Forelimb muscle (tissue), 1 donor: Measurements from ENCODE around the gene GJC1. TPM values are rescaled to one million over a fixed set of nuclear protein-coding genes. Genes with fewer than 3 reads are reported as not detected.
"Not testable (repeated sequence)": the region's sequence is repeated elsewhere in the genome, so short reads cannot be mapped to it uniquely, and the experiment has no call there.

Experiments used
- DNase-seq: peaks from one replicate; pipeline ENCODE4 v3.0.0-alpha.2; 2013; ENCODE audit warnings: low read depth
- polyA plus RNA-seq: library from polyadenylated mRNA; unstranded; fragments of 120-200 nt; gene quantifications from one replicate; pipeline ENCODE4 v1.2.1, GENCODE V29; 2013; ENCODE audit not compliant: insufficient read length

The GJC1 gene
- polyA plus RNA-seq, 1 donor: 19.8 TPM

DNA sequence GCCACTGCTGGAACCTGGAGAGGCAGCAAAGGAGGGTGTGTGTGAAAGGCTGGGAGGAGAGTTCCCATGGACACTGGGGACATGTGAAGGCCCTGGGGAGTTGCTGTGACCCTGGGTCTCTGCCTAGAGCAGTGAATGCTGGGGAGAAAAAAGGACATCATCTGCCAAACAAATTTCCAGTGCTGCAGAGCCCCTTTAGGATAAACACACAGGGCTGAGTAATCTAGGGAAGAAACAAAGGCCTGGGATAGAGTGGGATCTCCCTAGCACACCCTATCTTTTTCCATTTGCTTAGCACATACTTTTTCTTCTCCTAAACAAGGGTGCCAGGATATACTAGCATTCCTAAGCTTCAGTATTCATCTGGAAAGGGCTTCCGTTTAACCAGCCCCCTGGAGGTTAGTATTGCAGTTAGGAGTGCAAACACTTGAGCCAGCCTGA, 14.3 kb upstream of the GJC1 start:
- DNase-seq: no peak

DNA sequence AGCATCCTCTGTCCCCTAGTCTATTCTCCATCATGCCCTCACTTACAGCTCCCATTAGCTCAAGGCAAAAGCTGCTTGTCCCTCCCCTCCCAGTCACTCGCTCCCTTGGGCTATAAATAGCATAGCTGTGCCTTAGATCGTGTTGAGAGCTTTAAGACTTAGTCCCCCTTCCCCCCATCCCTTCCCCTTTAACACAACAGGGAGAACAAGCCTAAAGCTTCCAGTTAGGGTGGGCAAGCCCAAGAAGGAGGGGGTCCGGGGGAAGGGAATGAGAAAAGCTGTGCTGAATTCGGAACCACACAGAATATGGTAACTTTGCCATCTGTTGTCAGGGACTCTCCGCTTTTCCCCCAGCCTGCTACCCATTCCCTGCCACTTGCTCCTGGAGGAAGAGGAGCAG, 12.7 kb upstream of the GJC1 start:
- no peak for DNase-seq

DNA sequence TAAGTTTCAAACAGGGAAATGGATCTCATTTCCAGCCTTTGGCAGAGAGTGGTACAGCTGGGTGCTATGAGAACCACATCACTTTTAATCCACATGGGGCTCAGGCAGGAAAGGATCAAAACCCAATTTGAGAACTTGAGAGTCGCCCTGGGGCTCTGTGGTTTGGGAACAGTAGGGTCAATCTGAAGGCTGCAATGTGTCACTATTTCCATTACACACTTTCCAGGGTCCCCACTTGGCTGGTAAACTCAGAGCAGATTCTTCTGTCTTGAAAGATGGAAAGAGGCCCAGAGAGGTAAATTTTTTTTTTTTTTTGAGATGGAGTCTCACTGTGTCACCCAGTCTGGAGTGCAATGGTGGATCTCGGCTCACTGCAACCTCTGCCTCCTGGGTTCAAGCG, 10.8 kb upstream of the GJC1 start:
- no peak for DNase-seq

DNA sequence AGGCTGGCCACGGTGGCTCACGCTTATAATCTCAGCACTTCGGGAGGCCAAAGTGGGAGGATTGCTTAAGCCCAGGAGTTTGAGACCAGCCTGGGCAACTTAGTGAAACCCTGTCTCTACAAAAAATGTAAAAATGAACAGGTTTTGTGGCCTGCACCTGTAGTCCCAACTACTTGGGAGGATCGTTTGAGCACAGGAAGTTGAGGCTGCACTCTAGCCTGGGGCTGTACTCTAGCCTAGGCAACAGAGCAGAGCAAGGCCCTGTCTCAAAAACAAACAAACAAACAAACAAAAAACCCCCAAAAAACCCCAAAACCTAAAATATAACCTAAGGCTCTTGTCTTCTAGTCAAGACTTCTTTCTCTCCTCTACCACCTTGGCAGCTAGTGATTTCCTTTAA, 10.2 kb upstream of the GJC1 start:
- DNase-seq: no peak

DNA sequence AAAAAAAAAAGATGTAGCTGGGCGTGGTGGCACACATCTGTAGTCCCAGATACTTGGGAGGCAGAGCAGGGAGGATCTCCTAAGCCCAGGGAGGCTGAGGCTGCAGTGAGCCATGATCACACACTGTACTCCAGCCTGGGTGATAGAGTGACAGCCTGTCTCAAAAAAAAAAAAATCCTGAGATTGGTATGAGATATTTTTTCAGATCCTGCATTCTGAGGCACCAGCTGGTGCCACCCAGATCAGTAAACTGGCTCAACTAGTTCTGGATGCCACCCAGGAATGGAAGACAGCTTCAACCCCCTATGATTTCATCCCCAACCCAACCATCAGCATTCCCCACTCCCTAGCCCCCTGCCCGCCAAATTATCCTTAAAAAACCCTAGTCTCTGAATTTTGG, 7.1 kb upstream of the GJC1 start:
- DNase-seq: no peak

DNA sequence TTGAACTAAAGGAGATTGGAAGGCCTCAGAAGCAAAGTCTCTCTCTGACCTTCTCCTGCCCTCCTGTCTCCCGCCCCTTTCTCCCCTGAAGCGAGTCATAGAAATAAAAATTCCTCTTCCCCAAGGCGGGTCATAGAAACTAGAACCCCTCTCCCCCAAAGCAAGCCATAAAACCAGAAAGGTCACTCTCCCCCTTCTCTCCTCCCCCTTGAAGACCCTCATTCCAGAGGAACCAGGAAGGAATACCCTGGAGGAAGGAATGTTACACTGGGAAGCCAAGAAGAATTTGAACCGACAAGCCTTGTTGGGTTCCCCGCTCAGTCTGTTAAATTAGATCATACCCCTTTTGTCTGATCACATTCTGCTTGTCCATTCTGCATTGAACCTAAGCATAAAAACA, 2.7 kb upstream of the GJC1 start:
- no peak for DNase-seq

DNA sequence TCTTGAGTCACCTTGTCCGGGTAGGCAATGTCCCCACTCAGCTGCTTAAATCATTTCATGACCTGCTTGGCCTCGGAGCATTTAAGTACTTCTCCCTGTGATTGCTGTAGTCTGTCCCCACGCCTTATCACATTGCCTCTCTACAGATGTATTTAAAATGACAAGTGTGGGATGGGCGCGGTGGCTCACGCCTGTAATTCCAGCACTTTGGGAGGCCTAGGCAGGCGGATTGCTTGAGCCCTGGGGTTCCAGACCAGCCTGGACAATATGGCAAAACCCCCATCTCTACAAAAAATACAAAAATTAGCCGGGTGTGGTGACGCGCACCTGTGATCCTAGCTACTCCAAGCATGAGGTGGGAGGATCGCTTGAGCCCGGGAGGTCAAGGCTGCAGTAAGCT, 1.3 kb upstream of the GJC1 start:
- no peak for DNase-seq

DNA sequence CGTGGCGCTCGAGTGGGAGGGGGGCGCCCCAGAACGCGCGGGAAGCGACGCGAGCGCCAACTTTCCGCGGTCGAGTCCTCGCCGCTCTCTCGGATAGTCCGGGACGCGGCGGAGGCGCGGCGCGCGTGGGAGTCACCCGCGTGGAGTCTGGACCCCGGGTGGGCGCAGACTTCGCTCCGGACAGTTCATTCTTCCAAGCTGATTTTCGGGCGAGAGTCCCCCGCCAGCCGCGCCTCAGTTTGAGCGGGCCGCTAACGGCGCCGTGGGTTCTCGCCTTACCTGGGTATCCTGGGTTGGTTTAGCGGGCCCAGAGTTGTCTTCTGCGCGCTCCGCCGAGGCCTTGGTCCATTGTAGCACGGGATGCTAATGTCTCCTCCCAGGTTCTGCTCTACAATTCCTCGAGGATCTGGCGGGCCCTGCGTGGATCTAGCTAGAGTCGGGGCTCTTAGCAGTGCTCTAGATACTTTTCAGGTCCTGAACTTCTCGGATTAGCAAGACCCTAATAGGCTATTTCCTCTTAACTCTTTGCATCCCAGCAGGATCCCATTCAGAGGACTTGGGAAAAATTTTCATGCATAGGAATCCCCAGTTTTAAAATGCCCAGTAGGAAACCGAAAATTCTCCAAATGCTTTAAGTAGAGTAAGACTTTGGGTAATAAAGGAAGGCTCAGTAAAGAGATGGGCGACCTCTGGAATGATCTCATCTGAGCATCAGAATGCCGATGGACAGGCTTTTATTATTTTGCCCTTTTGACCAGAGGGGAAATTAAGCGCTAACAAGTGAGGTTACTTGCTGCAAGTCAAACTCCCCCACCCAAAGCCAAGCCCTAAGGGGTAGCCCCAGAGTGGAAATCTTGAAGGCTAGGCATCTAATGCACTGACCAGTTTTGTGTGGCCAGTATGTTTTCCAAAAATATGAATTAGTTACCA, 537 bp upstream of the GJC1 start:
- no peak for DNase-seq

DNA sequence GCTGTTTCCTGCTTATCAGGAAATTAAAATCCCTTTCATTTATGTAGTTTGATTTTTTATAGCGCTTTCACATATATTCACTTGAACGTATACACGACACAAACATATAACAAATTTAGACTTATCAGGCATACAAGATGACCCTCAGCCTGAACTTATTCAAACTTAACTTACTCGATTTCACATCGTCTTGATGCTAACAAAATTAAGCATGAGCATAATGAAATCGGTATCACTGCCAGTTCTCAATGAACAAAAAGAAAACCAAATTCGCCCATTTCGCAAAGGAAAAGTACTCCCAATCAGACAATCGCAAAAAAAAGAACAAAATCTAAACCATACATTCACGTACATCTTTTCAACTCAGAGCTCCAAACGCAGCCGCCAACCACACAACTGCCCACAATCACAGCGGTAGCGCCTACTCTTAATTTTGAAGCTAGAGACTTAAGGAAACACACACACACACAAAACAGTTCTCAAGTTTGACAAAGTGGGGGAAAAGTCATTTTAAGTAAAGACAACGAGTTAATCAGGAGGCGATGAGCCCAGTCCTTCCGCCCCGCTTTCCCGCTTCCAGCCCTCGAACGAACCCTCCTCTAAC, 1.1 kb downstream of the GJC1 start:
- no peak for DNase-seq

DNA sequence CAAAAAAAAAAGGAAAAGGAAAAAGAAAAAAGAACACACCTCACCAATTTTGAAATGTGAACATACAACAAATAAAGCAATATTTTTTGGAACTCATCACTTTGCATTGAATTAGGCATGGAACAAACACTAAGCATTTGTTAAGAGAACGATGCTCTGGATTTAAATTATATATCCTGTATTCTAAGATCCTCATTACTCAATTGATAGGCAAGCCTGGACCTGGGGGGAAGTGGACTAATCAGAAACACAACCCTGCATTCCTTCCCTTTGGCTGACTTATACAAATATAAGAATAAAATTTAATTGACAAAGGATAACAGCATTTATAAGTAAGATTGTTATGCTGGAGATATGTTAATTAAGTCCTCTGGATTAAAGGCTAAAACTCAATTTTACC, 2.2 kb downstream of the GJC1 start:
- DNase-seq: no peak

DNA sequence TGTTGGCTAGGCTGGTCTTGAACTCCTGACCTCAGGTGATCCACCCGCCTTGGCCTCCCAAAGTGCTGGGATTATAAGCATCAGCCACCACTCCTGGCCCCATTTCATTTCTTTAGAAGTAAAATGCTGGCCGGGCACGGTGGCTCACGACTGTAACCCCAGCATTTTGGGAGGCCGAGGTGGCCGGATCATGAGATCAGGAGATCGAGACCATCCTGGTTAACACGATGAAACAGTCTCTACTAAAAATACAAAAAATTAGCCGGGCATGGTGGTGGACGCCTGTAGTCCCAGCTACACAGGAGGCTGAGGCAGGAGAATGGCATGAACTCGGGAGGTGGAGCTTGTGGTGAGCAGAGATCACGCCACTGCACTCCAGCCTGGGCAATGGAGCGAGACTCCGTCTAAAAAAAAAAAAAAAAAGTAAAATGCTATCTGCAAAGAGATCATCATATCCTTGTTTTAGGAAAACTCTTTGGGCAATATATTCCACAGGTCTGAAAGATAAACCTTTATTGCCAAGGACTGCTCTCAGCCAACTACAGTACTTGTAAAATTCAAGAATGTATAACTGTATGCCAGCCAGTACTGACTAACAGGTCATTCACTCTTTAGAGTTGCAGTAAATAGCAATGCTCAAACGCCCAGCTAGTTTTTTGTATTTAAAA, 3.8 kb downstream of the GJC1 start:
- no peak for DNase-seq

DNA sequence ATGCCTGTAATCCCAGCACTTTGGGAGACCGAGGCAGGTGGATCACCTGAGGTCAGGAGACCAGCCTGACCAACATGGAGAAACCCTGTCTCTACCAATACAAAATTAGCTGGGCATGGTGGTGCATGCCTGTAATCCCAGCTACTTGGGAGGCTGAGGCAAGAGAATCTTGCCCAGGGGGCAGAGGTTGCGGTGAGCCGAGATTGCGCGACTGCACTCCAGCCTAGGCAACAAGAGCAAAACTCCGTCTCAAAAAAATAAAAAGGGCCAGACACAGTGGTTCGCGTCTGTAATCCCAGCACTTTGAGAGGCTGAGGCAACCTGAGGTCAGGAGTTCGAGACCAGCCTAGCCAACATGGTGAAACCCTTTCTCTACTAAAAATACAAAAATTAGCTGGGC, 4.9 kb downstream of the GJC1 start:
- DNase-seq: not testable (repeated sequence)

DNA sequence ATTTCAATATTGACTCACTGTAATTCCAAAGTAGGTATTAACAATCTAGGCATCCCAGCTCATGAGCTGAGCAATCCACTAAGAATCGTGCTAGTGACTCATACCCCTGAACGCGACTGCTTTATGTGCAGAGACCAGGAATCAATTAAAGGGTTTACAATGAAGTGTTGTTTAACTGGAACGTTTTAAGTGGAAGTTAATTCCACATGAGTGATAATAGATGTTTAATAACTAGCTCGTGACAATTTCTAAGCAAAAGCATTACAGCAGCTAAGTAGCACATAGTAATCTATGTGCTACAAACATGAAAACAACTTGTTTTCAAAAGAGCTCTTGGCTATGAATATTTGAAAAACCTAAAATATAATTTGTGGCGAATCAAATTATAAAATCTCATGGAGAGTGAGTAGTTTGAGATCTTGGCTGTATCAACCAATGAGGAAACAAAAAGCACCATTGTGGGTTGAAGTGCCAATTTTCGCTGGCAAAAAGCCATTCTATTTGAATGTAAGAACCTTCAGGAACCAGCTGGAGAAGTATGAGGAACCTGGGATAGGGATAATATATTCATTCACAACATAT, 9.4 kb downstream of the GJC1 start:
- no peak for DNase-seq

DNA sequence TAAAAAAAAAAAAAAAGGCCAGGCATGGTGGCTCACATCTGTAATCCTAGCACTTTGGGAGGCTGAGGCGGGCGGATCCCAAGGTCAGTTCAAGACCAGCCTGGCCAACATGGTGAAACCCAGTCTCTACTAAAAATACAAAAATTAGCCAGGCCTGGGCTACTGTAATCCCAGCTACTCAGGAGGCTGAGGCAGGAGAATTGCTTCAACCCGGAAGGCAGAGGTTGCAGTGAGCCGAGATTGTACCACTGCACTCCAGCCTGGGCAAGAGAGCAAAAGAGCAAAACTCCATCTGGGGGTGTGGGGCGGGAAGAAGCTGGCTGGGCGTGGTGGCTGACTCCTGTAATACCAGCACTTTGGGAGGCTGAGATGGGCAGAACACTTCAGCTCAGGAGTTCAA, 11.6 kb downstream of the GJC1 start:
- DNase-seq: not testable (repeated sequence)

DNA sequence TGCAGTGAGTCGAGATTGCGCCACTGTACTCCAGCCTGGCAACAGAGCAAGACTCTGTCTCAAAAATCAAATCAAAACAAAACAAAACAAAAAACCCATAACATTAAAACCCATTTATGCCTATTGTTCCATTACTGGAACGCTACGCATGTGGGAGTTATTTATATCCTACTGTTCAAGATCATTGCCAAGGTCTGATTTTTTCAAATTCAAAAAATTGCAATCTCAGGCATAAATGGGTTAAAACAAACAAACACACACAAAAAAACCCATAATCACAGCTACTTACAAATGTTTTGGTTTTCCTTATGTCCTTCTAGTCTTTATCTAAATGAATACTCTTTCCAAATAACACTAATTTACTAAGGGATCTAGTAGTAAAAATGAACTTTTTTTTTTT, 17.8 kb downstream of the GJC1 start:
- DNase-seq: no peak

DNA sequence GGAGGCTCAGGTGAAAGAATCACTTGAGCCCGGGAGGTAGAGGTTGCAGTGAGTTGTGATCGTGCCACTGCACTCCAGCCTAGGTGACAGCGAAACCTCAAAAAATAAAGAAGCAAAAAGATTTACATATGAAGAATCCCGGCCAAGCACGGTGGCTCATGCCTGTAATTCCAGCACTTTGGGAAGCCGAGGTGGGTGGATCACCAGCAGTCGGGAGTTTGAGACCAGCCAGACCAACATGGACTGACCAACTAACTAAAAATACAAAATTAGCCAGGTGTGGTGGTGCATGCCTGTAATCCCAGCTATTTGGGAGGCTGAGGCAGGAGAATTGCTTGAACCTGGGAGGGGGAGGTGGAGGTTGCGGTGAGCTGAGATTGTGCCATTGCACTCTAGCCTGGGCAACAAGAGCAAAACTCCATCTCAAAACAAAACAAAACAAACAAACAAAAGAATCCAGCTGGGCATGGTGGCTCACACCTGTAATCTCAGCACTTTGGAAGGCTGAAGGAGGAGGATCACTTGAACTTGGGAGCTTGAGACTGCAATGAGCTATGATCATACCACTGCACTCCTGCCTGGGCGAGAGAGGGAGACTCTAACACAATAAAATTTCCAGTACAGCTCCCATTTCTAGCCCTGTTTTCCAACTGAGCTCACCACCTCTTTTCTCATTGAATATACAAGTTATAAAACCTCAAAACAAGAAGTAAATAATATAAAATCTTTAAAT, 21.3 kb downstream of the GJC1 start:
- DNase-seq: not testable (repeated sequence)

DNA sequence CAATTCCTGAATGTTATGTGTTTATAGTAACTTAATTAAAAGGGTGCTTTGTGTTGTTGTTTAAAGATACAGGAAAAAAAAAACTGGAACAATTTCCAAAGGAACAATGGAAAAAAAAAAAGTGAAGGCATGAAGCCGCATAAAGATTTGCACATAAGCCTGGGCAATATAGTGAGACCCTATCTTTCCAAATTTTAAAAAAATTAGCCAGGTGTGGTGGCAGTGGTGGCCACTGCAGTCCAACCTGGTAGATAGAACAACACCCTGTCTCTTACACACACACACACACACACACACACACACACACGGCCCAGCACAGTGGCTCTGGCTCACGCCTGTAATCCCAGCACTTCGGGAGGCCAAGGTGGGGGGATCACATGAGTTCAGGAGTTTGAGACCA, 21.9 kb downstream of the GJC1 start:
- DNase-seq: no peak

DNA sequence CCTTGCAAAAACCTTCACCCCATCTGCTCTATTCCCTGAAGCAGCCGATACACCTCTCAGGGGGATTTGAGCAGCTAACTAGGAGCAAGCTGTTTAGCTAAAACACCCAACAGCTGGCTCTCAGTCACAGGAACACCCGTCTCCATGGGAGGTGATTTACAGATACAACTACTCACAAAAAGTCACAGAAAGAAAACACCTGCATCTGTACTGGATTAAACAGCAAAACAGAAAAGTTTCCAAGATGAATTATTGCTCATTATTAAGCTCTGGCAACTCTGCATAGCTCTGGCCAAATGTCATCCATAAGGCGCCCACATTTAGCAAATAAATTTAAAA, 22.3 kb downstream of the GJC1 start:
- DNase-seq: no peak

DNA sequence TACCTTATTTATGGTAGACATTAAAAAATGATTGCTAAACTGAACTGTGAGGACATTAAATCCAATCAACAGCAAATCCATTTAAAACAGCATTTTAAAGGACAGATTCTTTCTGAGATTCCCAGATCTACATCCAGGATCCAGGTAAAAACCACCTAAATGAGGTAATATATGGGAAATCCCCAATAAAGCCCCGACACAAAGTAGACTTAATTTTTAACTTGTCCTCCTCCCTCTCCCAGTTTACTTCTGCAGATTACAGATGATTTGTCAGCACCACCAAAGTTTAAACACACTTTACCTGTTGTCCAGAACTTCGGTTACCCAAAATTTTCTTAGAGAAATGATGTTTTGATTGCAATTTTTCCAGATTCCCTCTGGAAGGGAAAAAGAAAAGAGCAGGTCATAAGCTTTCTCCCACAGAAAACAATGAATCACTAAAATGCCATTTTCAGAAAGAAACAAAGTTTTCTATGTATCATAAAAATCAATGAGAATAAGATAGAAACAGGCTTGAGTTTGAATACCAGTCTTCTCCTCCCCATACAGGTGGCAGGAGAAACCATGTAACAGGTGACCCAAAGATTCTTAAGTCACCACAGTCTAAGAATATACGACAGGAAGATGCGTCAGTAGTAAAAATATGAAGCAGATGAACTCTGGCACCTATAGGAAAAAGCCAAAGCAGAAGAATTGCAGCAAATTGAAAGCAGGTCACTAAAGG, 22.8 kb downstream of the GJC1 start:
- DNase-seq: no peak

DNA sequence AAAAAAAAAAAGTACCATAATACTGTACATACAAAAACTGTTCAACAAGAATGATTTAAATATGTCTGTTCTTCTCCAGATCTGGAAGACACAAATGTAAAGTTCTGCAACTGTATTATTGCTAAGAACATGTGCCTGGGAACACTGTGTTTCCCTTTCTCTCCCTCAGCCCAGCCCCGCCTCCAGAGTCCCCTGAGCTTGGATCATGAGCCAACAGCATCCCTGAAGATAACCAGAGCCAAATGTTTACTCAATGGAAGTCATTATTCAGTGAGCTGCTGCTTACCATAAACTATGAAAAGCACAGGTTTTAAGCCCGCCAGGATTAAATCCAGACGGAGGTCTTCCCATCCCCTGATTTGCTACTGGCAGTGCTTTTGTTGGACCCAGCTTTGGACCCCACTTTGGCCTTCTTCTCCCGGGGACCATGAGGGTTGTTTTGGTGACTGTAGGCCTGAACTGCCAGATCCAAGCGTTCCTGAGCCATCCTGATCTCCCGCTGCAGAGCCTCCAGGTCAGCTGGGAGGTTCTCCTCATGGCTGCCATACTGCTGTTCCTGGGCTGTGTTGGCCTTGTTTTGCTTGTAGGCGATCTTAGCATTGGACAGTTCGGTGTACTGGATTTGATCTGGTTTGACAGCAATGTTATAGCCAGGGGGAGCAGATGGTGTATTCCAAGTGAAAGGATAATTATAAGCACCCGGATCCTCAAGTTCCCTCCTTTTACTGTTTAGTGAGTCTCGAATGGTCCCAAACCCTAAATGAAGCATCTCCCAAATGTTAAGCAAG, 25.6 kb downstream of the GJC1 start:
- DNase-seq: no peak
